Fibroblast of skin of left quadriceps (primary cell): ENCODE results near the gene LRRC37A3.
"Not testable (repeated sequence)": the region's sequence is repeated elsewhere in the genome, so short reads cannot be mapped to it uniquely, and the experiment has no call there.

Experiments
- DNase-seq, 2 experiments: peaks; one replicate each; pipeline ENCODE4 v3.0.0-alpha.2; 2013; ENCODE audit warnings: low read depth in 2 of 2

The LRRC37A3 gene

DNA sequence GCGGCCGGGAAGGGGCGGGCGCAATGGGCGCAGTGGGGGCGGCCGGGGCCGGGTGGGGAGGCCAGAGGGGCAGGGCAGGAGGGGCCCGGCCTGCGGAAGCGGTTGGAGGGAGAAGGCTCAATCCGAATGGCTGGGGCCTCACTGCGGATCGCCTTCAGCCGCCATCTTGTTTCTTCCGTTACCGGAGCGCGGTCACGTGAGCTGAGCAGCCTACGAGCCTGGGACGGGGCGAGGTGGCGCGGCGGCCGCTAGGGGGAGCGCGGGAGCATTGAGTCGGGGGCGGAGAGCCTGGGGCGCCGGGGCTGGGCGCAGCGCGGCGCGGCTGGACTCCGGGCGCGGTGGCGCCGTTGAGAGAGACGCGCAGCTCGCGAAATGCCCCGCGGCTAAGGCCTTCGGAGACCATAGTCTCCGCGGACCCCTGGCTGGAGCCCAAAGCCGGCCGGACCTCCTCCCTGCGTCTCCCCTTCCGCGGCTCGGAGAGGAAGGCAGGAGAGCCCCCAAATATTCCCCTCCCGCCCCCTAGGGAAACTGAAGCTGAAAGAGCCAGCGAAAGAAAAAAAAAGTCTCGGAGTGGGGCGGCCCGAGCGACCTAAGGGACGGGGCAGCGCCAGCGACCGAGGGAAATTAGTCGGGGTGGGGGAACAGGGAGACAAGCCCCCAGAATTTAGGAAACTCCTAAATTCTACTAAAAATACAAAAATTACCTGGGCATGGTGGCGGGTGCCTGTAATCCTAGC, at the start of gene LRRC37A3:
Gene LRRC37A3 (minus strand): TSS at position 190 of the 737 bp plus-strand sequence. CDS start 22,221 bp downstream, outside the sequence.
- DNase-seq: peak; percentile 85 to 89

- DNase-seq: not testable (repeated sequence)
These were observed 46.6 kb upstream of the LRRC37A3 start for GRCh38 chr17:64965873-64966287.

DNA sequence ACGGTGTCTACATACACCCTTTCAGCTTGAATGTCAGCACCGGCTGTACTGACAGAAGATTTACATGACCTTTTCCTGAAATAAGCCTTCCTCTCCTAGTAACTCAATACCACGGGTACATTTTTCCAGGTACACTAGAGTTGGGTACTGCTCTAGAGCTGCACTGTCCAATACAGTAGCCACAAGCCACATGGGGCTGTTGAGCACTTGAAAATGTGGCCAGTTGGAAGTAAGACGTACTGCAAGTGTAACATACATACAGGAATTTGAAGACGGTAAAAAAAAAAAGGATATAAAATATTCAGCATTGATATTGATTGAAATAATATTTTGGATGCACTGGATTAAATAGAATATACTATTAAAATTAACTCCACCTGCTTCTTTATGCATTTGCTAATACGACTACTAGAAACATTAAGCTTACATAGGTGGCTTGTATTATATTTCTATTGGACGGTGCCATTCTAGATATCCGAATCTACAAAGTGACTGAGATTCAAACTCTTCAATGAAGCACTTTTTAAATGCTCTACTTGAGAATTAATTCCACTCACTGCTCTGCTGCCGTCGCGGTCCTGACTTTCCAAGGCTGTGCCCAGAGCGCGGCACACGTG, 46.1 kb upstream of the LRRC37A3 start:
- DNase-seq: not testable (repeated sequence)

DNA sequence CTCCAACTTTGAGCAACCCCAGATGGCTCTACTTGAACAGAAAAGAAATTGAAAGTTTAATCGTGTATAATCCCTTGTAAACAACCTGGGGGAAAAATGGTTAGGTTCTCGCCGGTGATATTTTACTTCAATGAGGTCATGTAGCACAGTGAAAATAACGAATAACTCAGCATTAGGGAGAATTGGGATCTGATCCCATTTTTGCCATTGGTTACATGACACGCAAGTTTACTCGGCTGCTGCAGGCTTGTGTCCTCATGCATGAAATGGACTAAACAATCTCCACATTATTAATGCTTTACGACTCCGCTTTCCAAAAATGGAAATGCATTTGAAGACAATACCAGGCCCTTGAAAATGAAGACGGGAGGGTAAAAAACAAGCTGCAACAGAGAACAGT, 45.5 kb upstream of the LRRC37A3 start:
- DNase-seq: no peak

DNA sequence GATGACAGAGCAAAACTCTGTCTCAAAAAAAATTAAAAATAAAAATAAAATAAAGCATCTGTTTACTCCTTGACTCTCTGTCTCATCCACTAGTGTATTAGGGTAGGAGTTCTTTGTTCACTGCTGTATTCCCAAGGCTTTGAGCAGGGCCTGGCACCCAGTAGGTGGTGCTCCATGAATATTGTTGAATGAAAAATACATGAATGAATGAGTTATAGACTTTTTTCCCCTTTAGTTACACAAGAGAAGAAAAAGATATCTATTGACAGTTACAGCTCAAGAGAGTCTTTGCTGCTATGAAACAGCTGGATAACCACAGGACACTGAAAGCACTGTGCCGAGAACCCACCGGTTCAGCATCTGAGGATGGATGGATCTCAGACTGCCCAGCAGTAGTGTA, 44.5 kb upstream of the LRRC37A3 start:
- DNase-seq: not testable (repeated sequence)

DNA sequence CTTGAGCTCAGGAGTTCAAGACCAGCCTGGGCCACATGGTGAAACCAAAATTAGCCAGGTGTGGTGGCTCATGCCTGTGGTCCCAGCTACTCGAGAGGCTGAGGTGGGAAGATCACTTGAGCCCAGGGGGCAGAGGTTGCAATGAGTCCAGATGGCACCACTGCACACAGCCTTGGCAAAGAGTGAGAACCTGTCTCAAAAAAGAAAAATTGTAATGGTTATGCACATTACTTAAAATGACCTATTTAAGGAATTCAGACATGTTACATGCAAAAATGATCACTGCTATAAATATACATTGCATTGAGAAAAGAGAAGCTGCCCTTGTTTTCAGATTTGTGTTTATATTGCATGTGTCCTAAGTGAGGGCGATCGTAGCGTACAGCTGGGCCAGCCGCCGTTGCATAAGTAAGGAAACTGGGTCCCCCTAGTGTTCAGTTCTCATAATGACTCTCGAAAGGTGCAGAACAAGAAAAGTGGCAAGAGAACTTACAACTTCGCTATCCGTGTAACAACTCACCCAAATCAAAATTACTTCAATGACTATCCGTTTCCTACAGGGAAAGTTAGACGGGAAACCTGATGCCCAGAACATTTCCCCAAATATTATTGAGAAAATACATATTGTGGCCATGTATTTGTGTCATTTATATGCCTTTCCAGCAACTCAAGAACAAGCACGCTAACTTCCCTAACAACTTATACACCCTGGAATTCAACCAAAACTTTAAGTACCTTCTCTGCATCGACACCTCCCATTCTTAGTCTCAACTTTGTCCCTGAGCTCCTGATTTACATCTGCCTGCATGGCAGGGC, 42.5 kb upstream of the LRRC37A3 start:
- not testable (repeated sequence) for DNase-seq

DNA sequence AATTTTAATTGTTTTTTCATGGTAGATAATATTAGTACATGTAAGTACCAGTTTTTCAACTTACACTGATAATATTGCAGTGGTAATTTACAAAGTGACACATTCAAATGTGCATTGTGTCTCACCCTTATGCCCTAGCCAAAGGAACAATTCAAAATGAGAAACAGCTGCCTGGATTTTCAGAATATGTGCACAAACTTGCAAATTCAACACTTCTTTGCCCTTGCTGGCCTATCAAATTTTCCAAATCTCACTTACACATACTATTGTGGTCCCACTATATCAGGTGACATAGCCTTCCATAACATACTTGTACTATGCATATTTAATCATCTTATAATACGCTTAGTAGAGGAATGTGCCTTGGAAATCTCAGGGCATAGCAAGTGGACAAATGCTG, 32.6 kb upstream of the LRRC37A3 start:
- DNase-seq: no peak

- no peak for DNase-seq
These were observed 31.6 kb upstream of the LRRC37A3 start for GRCh38 chr17:64950871-64951270.

DNA sequence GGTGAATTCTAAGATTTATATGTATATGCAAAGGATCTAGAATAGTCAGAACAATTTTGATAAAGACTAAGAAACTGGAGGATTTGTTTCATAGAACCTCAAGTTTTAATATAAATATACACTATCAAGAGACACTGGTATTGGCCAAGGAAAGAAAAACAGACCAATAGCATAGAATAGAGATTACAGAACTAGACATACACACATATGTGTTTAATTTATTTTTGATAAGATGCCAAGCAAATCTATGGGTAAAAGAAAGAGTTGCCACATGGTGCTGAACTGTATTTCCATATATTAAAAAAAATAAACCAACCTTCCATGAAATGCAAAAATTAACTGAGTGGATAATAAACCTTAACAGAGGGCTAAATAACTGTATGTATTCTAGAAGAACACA, 27.9 kb upstream of the LRRC37A3 start:
- DNase-seq: no peak

DNA sequence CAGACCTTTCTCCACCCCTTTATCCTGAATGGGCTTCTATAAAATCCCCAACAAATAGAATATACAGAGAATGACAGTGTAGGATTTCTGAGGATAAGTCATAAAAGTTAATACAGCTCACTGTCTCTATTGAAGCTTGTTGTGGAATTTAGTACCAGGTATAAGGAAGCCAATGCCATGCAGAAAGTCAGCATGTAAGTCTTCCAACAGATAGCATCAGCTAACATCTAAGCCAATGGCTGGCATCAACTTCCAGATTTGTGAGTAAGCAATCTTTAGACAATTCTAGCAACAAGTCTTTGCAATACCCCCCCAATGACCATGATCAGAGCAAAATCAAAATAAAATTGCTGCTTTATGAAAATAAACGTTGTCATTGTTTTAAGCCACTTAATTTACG, 22.5 kb upstream of the LRRC37A3 start:
- no peak for DNase-seq

- DNase-seq: no peak
These were observed 21.8 kb upstream of the LRRC37A3 start for GRCh38 chr17:64941045-64941444.

DNA sequence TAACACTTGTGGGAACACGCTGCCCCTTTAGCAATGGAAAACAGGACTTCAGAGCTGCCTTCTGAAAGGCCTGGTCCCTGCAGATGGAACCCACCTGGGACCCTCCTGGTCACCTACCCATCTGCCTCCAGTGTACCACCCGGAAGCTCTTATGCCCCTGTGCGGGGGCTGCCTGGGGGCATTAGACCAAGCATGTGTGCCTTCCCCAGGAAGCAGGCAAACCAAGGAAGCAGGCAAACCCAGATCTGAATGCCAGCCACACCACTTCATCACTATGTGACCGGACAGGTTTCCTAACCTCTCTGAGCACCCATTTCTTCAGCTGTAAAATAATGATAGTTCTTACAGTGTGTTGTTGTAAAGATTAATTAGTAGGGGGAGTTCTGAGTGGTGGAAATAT, 20.8 kb upstream of the LRRC37A3 start:
- no peak for DNase-seq

- DNase-seq: no peak
These were observed 19.7 kb upstream of the LRRC37A3 start for GRCh38 chr17:64938925-64939474.

DNA sequence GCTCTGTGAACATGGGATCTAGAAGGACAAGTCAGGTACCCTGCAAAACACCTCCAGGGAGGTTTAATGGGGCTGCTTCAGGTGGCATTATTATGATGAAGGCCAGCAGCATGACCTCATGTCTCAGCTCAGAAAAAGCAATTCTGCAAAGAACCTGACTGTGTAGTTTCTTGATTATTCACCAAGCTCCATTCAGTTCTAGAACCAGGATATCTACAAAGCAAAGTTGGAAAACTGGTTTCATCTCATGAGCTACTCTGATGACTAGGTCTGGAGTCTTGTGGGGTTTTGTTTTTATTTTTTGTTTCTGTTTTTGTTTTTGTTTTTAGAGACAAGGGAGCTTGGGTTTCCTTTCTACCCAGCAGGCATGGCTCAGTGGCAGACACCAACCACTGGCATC, 19.0 kb upstream of the LRRC37A3 start:
- DNase-seq: no peak

DNA sequence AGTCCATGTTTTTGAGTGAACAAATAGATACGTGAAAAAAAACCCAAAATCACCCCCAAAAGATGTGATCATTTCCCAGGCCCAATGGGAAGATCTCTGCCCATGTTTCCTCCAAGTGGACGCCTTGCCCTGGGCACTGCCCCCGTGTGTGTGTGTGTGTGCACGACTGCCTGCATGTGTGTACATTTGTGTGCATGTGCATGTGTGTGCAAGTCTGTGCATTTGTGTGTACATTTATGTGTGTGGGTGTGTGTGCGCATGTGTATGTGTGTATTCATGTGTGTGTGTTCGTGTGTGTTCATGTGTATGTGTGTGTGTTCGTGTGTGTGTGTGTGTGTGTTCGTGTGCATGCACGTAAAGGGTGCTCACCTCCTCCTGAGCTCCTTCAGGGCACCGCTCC, 16.8 kb upstream of the LRRC37A3 start:
- no peak for DNase-seq

DNA sequence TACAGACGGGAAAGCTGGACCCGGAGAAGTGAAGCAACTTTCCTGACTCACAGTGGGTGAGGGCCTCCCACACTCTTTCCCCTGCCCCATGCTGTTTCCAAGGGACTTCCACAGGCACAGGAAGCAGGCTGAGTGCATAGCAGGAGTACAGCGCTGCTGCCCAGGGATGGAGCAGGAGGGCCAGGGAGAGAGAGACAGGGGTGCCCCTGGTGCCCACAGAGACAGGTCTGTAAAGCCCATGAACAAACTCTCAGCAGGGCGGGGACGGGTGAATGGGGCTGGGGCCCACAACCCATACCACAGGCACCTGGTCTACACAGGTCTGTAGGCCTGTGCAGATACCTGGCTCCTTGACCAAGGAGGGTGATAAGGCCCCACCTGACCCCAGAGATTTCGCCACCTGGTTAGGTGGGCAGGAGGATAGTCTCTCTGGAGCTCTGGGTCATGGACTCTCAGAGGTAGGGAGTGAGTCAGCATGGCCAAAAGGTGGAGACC, 15.1 kb upstream of the LRRC37A3 start:
- not testable (repeated sequence) for DNase-seq

DNA sequence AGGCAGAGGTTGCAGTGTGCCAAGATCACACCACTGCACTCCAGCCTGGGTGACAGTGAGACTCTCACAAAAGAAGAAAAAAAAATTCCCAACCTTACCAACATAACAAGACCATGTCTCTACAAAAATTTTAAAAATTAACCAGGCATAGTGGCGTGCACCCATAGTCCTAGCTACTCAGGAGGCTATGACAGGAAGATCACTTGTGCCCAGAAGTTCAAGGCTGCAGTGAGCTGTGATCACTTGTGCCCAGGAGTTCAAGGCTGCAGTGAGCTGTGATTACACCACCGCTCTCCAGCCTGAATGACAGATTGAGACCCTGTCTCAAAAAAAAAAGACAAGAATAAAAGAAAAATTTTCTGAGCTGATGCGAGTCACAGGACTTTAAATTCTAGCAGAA, 13.6 kb upstream of the LRRC37A3 start:
- DNase-seq: not testable (repeated sequence)

DNA sequence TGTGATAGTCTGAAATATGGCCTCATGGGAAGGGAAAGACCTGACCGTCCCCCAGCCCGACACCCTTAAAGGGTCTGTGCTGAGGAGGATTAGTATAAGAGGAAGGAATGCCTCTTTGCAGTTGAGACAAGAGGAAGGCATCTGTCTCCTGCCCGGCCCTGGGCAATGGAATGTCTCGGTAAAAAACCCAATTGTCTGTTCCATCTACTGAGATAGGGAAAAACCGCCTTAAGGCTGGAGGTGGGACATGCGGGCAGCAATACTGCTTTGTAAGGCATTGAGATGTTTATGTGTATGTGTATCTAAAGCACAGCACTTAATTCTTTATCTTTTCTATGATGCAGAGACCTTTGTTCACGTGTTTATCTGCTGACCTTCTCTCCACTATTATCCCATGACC, 11.1 kb upstream of the LRRC37A3 start:
- DNase-seq: not testable (repeated sequence)

GRCh38 chr17:64929419-64930209, 10.3 kb upstream of the LRRC37A3 start:
- not testable (repeated sequence) for DNase-seq

GRCh38 chr17:64928701-64929100, 9.4 kb upstream of the LRRC37A3 start:
- not testable (repeated sequence) for DNase-seq

- DNase-seq: peak; percentile 30 to 35
These were observed 8.2 kb upstream of the LRRC37A3 start for GRCh38 chr17:64927444-64927843.
